HepG2 (cell line): Measurements from ENCODE around the gene CCDC154. TPM values are rescaled to one million over a fixed set of nuclear protein-coding genes. Genes with fewer than 3 reads are reported as not detected.

Source experiments
- ETV5 ChIP-seq: IDR thresholded peaks from 2 replicates; pipeline ENCODE4 v1.6.1; 2018; ENCODE audit warnings: missing biosample characterization, missing genetic modification reagents, inconsistent platforms, borderline replicate concordance
- KLF11 ChIP-seq: IDR thresholded peaks from 2 replicates; pipeline ENCODE4 v1.6.1; 2016; ENCODE audit warnings: missing compliant biosample characterization
- MEIS1 ChIP-seq: sonication (generic); formaldehyde crosslinking; IDR thresholded peaks from 2 replicates; pipeline ENCODE4 v1.9.0; 2021; ENCODE audit warnings: mild to moderate bottlenecking, missing genetic modification reagents, moderate library complexity, borderline replicate concordance
- MLLT10 ChIP-seq: sonication (generic); formaldehyde crosslinking; IDR thresholded peaks from 2 replicates; pipeline ENCODE4 v1.4.0; 2020; ENCODE audit warnings: missing genetic modification reagents
- NFE2 ChIP-seq: sonication (generic); formaldehyde crosslinking; IDR thresholded peaks from 2 replicates; pipeline ENCODE4 v1.4.0; 2020; ENCODE audit warnings: missing genetic modification reagents
- NFRKB ChIP-seq: fragments of 450-650 bp; IDR thresholded peaks from 2 replicates; pipeline ENCODE4 v1.6.1; 2017
- PCBP1 ChIP-seq: fragments of 200-400 bp; formaldehyde crosslinking; IDR thresholded peaks from 2 replicates; pipeline ENCODE4 v1.6.1; 2017; ENCODE audit warnings: mild to moderate bottlenecking, low read depth, low read length, borderline replicate concordance
- SMAD9 ChIP-seq: sonication (generic); formaldehyde crosslinking; IDR thresholded peaks from 2 replicates; pipeline ENCODE4 v1.5.1; 2020; ENCODE audit warnings: mild to moderate bottlenecking, missing genetic modification reagents
- XBP1 ChIP-seq: sonication (generic); formaldehyde crosslinking; IDR thresholded peaks from 2 replicates; pipeline ENCODE4 v1.5.0; 2020; ENCODE audit warnings: missing genetic modification reagents
- ZBTB42 ChIP-seq: sonication (generic); formaldehyde crosslinking; IDR thresholded peaks from 2 replicates; pipeline ENCODE4 v1.5.0; 2020; ENCODE audit warnings: mild to moderate bottlenecking, missing genetic modification reagents
- ZNF256 ChIP-seq: sonication (generic); formaldehyde crosslinking; conservative IDR thresholded peaks from 2 replicates; pipeline ENCODE4 v1.4.0; 2020; ENCODE audit warnings: missing genetic modification reagents
- ZNF260 ChIP-seq: sonication (generic); formaldehyde crosslinking; IDR thresholded peaks from 2 replicates; pipeline ENCODE4 v1.4.0; 2020; ENCODE audit warnings: missing genetic modification reagents, low read depth, mild to moderate bottlenecking, borderline replicate concordance
- ZNF605 ChIP-seq: sonication (generic); formaldehyde crosslinking; IDR thresholded peaks from 2 replicates; pipeline ENCODE4 v1.8.0; 2022; ENCODE audit warnings: mild to moderate bottlenecking, missing genetic modification reagents
- polyA plus RNA-seq, 8 experiments: library from polyadenylated mRNA; depleted of rRNA in 3 of 8; stranded (reverse) in 7 of 8; unstranded in 1 of 8; fragments of >200 nt; fragmentation: Illumina TruSeq in 4 of 8; extraction: Trizol in 4 of 8; gene quantifications; 2 replicates each; pipeline versions ENCODE4 v1.2.1 to v1.2.3, GENCODE V29; 2011 to 2016; ENCODE audit warnings: low read depth in 4 of 8, missing spikeins in 1 of 8, mixed read lengths in 1 of 8; ENCODE audit not compliant: insufficient read depth in 1 of 8
- total RNA-seq, 5 experiments: library from RNA; depleted of rRNA; stranded (reverse); fragments of >200 nt; fragmentation: Illumina TruSeq; extraction: Trizol; gene quantifications; 2 replicates each; pipeline ENCODE4 v1.2.3, GENCODE V29; 2016; ENCODE audit warnings: low read depth in 1 of 5
- TF ChIP-seq, protein P1 (sequence below): sonication (generic); formaldehyde crosslinking; IDR thresholded peaks from 2 replicates; pipeline ENCODE4 v1.5.0; 2020; ENCODE audit warnings: mild to moderate bottlenecking, missing genetic modification reagents
- TF ChIP-seq, protein P2 (sequence below), 2 experiments: sonication (generic) in 1 of 2; formaldehyde crosslinking in 1 of 2; IDR thresholded peaks; 2 replicates each; pipeline versions ENCODE4 v1.4.0 to v1.6.1; 2016 to 2020; ENCODE audit warnings: borderline replicate concordance in 1 of 2, low read depth in 1 of 2, mild to moderate bottlenecking in 1 of 2, missing genetic modification reagents in 1 of 2
- TF ChIP-seq, protein P3 (sequence below): sonication (generic); formaldehyde crosslinking; IDR thresholded peaks from 2 replicates; pipeline ENCODE4 v1.4.0; 2020; ENCODE audit warnings: missing genetic modification reagents
- TF ChIP-seq, protein P4 (sequence below): sonication (generic); formaldehyde crosslinking; IDR thresholded peaks from 2 replicates; pipeline ENCODE4 v1.4.0; 2020; ENCODE audit warnings: missing genetic modification reagents
- TF ChIP-seq, protein P5 (sequence below): sonication (generic); formaldehyde crosslinking; IDR thresholded peaks from 2 replicates; pipeline ENCODE4 v1.5.0; 2020; ENCODE audit warnings: missing genetic modification reagents

CCDC154 gene
- total and polyA plus RNA-seq, 2 of the 13 experiments (the other 11 are each of a cell fraction or from before 2014, with no cell fraction given): 0.92 to 1.5 TPM

DNA sequence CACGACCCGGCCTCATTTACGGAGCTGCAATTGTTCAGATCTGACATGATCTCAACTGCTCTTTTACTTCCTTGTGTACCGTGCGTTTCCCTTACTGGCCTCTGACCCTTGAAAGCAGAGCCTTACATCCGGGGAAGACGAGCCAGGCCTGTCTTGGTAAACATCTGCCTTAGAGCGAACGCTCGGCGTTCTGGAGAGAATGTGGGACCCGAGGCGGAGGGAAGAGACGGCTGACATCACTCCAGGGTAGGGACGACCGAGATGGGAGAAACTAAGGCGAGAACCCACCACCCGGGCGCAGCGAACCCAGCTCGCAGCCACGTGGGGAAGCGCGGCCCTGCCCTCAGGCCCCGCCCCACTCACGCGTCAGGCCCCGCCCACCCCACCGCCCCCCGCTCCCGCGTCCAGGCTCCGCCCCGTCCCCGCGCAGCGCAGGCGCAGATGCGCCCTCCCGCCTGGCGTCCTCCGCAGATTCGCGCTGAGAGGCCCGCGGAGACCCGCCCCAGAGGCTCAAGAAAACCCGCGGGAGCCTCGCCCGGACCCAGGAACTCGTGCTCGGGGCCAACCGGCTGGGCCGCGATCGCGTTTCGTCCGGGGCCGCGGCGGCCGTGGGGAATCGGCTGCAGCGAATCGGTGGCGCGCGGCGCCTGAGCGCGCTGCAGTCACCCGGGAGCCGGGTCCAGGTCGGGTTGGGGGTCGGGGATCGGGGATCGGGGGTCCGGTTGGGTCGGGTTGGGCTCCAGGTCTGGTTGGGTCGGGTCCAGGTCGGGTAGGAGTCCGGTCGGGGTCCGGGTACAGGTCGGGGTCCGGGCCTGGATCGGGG, 48.8 kb upstream of the CCDC154 start, which contains the start of gene TELO2 (continued):
- TF ChIP-seq, protein P1, sequence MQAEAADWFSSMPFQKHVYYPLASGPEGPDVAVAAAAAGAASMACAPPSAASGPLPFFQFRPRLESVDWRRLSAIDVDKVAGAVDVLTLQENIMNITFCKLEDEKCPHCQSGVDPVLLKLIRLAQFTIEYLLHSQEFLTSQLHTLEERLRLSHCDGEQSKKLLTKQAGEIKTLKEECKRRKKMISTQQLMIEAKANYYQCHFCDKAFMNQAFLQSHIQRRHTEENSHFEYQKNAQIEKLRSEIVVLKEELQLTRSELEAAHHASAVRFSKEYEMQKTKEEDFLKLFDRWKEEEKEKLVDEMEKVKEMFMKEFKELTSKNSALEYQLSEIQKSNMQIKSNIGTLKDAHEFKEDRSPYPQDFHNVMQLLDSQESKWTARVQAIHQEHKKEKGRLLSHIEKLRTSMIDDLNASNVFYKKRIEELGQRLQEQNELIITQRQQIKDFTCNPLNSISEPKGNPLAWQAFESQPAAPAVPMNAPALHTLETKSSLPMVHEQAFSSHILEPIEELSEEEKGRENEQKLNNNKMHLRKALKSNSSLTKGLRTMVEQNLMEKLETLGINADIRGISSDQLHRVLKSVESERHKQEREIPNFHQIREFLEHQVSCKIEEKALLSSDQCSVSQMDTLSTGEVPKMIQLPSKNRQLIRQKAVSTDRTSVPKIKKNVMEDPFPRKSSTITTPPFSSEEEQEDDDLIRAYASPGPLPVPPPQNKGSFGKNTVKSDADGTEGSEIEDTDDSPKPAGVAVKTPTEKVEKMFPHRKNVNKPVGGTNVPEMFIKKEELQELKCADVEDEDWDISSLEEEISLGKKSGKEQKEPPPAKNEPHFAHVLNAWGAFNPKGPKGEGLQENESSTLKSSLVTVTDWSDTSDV (CRISPR knock-in tag): no peak
- TF ChIP-seq, protein P2, sequence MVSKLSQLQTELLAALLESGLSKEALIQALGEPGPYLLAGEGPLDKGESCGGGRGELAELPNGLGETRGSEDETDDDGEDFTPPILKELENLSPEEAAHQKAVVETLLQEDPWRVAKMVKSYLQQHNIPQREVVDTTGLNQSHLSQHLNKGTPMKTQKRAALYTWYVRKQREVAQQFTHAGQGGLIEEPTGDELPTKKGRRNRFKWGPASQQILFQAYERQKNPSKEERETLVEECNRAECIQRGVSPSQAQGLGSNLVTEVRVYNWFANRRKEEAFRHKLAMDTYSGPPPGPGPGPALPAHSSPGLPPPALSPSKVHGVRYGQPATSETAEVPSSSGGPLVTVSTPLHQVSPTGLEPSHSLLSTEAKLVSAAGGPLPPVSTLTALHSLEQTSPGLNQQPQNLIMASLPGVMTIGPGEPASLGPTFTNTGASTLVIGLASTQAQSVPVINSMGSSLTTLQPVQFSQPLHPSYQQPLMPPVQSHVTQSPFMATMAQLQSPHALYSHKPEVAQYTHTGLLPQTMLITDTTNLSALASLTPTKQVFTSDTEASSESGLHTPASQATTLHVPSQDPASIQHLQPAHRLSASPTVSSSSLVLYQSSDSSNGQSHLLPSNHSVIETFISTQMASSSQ (IDR thresholded peaks at IDR 0.05; ENCODE audit: low read depth): no peak
- TF ChIP-seq, protein P2 (CRISPR knock-in tag; IDR thresholded peaks at IDR 0.05; ENCODE audit: borderline replicate concordance): no peak
- TF ChIP-seq NFRKB (no peak), PCBP1 (no peak), NFE2 (CRISPR knock-in tag) (no peak), ZNF256 (CRISPR knock-in tag) (peak; percentile 14; the same call in 1 of the 2 replicates), ZNF260 (CRISPR knock-in tag) (no peak), XBP1 (CRISPR knock-in tag) (no peak), SMAD9 (no peak), MEIS1 (CRISPR knock-in tag) (no peak), KLF11 (no peak), ZBTB42 (CRISPR knock-in tag) (peak; percentile 19; the same call in 1 of the 2 replicates), ETV5 (CRISPR knock-in tag) (peak; percentile 45; the same call in 1 of the 2 replicates), MLLT10 (CRISPR knock-in tag) (no peak), ZNF605 (CRISPR knock-in tag) (peak; percentile 9; the same call in 1 of the 2 replicates)
- TF ChIP-seq, protein P3, sequence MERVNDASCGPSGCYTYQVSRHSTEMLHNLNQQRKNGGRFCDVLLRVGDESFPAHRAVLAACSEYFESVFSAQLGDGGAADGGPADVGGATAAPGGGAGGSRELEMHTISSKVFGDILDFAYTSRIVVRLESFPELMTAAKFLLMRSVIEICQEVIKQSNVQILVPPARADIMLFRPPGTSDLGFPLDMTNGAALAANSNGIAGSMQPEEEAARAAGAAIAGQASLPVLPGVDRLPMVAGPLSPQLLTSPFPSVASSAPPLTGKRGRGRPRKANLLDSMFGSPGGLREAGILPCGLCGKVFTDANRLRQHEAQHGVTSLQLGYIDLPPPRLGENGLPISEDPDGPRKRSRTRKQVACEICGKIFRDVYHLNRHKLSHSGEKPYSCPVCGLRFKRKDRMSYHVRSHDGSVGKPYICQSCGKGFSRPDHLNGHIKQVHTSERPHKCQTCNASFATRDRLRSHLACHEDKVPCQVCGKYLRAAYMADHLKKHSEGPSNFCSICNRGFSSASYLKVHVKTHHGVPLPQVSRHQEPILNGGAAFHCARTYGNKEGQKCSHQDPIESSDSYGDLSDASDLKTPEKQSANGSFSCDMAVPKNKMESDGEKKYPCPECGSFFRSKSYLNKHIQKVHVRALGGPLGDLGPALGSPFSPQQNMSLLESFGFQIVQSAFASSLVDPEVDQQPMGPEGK (CRISPR knock-in tag): no peak
- TF ChIP-seq, protein P4, sequence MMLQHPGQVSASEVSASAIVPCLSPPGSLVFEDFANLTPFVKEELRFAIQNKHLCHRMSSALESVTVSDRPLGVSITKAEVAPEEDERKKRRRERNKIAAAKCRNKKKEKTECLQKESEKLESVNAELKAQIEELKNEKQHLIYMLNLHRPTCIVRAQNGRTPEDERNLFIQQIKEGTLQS (CRISPR knock-in tag): no peak
- TF ChIP-seq, protein P5, sequence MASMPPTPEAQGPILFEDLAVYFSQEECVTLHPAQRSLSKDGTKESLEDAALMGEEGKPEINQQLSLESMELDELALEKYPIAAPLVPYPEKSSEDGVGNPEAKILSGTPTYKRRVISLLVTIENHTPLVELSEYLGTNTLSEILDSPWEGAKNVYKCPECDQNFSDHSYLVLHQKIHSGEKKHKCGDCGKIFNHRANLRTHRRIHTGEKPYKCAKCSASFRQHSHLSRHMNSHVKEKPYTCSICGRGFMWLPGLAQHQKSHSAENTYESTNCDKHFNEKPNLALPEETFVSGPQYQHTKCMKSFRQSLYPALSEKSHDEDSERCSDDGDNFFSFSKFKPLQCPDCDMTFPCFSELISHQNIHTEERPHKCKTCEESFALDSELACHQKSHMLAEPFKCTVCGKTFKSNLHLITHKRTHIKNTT: no peak
